ENCODE data around the gene OLFML2A.

DNA sequence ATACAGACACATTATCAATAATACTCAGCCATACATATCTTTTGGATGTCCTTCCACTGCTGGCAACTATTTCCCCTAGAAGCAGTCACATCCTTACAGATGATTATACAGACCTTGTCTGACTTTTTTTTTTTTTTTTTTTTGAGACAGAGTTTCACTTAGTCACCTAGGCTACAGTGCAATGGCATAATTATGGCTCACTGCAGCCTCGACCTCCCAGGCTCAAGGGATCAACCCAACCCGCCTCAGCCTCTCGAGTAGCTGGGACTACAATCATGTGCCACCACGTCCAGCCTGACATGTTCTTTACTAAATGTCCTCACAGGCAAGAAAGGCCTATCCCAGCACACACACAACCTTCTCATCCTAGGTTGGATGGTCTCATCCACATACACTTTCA lies 29.9 kb upstream of the OLFML2A start:
- TF ChIP-seq CTCF (IDR thresholded peaks at IDR 0.05) (no peak), POLR2A (IDR thresholded peaks at IDR 0.05) (no peak)
